HEK293 (cell line): ENCODE measurements around the gene NAP1L4.

Experiments used
- ZNF777 ChIP-seq: fragments of 450-650 bp; formaldehyde crosslinking; IDR thresholded peaks from 2 replicates; pipeline ENCODE4 v1.5.1; 2017; ENCODE audit warnings: missing biosample characterization, missing genetic modification characterization, borderline replicate concordance
- TF ChIP-seq, protein P1 (sequence below): fragments of 450-650 bp; formaldehyde crosslinking; IDR thresholded peaks from 2 replicates; pipeline ENCODE4 v1.5.1; 2016; ENCODE audit warnings: missing biosample characterization, missing genetic modification characterization
- TF ChIP-seq, protein P2 (sequence below): fragments of 450-650 bp; formaldehyde crosslinking; IDR thresholded peaks from 2 replicates; pipeline ENCODE4 v1.5.1; 2016; ENCODE audit warnings: missing biosample characterization, missing genetic modification characterization

GRCh38 chr11:2989006-2989405 lies 3.1 kb downstream of the NAP1L4 start:
- TF ChIP-seq, protein P1, sequence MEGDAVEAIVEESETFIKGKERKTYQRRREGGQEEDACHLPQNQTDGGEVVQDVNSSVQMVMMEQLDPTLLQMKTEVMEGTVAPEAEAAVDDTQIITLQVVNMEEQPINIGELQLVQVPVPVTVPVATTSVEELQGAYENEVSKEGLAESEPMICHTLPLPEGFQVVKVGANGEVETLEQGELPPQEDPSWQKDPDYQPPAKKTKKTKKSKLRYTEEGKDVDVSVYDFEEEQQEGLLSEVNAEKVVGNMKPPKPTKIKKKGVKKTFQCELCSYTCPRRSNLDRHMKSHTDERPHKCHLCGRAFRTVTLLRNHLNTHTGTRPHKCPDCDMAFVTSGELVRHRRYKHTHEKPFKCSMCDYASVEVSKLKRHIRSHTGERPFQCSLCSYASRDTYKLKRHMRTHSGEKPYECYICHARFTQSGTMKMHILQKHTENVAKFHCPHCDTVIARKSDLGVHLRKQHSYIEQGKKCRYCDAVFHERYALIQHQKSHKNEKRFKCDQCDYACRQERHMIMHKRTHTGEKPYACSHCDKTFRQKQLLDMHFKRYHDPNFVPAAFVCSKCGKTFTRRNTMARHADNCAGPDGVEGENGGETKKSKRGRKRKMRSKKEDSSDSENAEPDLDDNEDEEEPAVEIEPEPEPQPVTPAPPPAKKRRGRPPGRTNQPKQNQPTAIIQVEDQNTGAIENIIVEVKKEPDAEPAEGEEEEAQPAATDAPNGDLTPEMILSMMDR (tag by site-specific recombination), result no peak
- TF ChIP-seq ZNF777 (tag by site-specific recombination), result no peak
- TF ChIP-seq, protein P2, sequence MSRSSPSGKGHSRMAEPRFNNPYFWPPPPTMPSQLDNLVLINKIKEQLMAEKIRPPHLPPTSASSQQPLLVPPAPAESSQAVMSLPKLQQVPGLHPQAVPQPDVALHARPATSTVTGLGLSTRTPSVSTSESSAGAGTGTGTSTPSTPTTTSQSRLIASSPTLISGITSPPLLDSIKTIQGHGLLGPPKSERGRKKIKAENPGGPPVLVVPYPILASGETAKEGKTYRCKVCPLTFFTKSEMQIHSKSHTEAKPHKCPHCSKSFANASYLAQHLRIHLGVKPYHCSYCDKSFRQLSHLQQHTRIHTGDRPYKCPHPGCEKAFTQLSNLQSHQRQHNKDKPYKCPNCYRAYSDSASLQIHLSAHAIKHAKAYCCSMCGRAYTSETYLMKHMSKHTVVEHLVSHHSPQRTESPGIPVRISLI (tag by site-specific recombination), result no peak
